Femur (tissue), 1 donor: ENCODE data around the gene TLE4.

Experiments
- DNase-seq: peaks from one replicate; pipeline ENCODE4 v3.0.0-alpha.2; 2017

The TLE4 gene

DNA sequence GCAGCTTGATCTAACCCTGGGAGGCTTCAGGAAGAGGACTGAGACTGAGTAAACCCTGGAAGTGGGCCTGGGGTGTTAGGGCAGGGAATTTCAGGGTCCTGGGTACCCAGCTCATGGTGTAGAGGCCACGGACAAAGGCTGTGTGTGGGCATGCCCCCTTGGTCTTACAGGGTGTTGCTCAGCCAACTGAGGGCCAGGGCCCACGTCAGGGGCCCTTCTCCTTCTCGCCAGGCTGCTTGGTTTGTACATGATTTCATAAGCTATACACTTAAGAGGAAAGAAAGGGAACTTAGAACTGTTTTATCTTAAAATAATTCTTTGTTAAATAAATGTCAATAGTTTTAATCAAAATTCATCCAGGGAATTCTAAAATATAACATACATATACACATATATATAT lies 95.4 kb downstream of the TLE4 start:
- DNase-seq, result no peak

DNA sequence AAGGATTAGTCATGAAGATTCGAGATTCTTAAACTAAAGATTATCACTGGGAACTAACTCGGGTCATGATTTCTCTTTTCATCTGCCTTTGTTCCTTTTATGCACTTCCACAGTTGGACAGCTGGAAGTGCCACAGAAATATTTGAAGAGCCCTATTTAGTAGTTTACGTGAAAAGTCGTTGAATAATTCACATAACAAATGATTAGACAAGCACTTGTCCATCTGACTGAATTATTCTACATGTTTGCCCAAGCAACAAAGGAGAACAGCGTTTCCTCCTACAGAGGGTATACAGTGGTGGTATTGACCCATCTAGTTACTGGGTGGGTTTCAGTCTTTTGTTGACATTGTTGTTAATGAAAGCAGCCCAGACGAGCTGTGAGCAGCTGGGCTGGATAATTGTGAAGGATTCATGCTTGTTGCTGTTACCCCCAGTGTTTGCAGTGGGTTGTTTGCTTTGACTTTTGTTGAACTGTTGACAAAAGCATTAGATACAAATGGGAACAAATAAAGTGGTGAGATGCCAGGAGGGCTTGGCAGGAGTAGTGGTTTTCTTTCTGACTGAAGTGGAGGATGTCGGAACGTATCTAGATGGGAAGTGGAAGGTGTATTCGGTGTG lies 96.2 kb downstream of the TLE4 start:
- no peak for DNase-seq

DNA sequence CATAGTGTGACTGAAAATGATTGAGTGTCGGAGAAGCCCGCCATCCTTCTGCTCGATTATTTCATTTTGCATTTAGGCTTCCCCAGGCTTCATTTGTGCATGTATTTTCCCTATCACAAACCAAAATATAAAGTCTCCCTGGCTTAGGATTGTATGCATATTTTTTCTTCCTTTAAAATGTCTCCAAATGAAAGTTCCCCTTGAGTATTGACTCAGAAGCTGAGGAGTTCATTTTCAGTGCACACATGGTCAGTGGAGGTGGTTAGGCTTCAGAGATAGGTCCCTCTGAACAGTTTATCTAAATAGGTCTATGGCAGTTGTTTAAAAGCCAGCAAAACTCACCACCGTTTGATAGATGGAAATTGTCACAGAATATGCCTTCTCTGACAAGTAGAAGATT lies 97.2 kb downstream of the TLE4 start:
- DNase-seq, result no peak

DNA sequence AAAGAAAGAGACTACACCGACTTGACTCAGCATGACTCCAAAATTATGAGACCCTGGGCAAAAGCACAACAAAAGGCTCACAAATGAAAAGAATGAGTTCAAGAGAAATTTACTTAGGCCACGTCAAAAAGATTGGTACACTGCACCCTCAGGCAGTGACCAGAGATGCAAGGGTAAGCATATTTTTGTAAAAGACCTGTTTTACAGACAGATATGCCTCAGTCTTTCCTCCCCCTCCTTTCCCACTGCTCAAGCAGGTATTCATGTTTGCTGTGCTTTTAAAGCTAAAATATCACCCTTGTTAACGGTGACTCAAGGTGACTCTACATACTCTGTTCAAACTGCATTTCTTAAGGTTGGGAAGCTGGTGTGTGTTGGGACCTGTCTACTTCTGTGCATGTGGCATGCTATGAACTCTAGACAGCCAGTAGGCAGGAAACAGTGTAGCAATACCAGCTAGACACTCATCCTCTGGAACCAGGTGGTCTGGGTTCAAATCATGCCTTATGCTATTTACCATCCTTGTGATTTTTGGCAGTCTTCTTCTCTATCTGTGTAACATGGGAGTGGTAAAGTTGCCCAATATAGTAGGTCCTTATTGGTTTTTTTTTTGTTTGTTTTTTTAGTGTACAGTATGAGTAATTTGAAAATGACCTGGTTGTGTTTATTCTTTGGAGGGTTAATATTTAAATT lies 98.7 kb downstream of the TLE4 start:
- no peak for DNase-seq

DNA sequence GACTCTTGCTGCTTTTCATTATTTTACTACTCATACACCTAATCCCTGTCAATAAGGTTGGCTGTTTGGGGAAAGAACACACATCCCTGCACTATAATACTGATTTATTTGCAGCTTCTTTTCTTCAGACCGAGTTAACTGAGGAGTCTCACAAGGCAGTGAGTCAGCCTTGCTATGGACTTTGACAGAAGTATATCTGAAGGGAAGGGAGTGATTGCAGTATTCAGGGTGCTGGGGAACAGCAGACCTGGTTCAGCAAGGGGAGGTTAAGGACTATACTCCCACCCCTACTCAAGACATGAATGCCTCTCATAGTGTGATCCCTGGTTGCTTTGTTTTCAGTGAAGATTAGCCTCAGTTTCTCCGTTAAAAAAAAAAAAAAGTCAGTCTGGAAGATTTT lies 99.8 kb downstream of the TLE4 start:
- DNase-seq, result no peak

DNA sequence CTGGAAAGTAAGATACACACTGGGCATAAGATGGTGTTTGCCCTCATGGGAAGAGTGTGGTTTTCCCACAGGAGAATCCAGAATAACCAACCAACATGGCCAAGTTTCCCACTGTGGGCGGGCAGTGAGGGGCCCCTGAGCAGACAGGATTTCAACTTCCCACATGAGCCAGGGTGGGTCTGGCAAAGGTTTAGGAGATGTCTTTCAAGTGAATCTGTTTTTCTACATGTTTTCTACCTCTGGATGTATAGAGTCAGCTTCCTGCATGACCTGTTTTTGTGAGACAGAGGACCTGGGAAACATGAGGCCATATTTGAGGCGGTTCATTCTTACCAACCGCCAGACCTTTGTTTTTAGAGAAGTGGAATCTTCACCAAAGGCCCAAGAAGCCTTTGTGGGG lies 100.5 kb downstream of the TLE4 start:
- no peak for DNase-seq

DNA sequence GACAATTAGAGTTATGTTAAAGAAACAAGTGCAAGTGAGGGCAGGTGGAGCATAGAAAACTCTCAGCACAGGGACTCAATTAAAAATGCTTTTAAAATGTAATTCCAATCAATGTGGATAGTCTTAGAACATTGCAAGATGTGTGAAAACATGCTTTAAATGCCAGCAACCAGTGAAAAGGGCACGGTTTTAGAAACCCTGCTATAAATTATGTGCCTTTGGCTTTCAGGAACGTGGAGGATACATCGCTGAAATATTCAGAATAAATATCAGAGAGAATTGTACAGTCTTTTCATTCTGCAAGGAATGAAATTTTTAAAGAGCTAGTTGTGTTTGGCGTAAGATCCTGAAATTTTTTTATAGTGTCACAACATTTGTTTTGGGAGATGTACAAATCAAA lies 101.1 kb downstream of the TLE4 start:
- no peak for DNase-seq

DNA sequence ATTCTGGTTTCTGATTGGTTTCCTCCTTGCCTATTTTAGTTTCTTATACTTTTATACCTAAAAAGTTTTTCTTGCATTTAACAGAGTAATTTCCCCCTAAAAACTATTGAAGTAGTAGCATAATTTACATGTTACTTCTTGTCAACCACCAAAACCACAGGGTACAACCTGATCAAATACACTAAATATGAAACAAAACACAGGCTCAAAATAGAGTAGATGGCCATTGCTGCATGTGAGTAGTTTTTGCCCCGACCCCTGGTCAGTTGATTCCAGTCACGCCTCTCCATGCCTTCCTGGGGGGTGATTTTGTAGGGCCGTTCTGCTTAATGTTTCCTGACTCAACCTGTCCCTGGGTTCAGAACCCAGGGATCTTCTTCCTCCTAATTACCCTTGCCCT lies 101.8 kb downstream of the TLE4 start:
- no peak for DNase-seq

DNA sequence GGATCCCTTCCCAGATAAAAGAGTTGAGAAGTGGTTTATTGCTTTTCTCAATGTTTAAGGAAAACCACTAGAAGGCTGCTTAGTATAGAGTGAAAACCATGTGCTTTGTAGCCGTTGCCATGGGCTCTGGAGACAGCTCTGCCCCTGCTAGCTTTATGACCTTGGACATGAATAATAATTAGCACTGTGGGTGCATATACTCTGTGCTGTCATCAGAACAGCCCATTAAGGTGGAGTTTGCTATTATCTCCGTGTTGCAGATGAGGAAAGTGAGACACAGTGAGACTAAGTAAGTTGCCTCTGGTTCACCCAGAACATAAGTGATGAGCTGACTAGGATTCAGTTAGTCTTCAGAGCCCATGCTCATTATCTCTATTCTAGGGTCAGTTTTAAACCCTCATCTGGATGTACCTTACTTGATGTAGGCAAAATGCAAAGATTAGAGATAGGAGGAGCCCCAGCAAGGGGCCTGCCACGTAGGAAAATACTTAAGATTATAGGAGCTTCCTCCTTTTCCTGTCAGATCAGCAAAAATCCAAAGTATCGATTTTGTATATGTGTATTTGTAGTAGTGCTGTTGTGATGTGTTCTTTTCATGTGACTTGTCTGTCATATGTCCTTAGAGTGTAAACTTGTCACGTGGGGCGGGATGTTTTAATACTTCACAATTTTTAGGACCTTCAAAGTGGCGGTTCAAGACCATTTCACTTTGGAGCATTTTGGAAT lies 102.5 kb downstream of the TLE4 start:
- DNase-seq, result no peak

DNA sequence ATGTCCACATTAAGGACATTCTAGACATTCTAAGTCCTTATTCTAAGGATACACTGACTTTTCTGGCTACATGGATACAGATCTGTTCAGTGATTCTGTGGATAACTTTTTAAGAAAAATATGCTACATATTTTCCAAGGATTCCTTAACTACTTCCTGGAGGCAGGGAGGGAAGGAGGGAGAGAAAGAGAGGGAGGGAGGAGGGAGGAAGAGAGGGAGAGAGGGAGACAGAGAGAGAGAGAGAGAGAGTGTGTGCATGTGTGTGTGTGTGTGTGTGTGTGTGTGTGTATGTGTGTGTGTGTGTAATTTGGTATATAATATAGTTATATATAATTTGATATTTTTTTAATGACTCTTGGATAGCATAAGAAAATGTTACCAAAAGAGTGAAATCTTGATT lies 109.8 kb downstream of the TLE4 start:
- DNase-seq, result no peak

DNA sequence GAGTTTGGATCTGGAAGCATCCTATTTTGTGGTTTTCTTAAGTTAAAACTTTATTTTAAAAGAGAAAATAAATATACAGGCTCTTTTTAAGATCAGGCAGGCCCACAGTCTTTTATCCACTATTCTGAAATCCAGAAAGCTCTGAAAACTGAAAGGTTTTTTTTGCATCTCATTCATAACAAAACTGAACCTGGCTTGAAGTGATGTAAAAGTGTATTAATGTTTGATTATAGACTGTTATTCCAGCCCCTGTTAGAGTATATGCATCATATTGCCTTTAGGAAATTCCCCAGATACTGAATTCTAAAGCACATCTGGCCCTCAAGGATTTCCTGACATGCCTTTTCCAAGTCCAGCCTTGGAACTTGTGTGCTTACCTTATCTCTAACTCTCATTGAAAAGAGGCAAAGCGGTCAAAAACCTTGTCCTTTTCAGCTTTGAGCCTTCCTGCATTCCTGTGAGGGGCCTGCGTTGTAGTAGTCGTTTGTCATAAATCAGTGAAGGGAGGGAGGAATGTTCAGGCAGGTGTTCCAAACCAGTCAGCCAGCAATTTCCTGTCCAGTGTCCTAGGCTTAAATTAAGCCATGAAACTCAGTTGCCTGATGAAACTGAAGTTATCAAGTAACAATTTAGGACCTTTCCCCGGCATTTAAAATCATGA lies 110.4 kb downstream of the TLE4 start:
- DNase-seq, result no peak

DNA sequence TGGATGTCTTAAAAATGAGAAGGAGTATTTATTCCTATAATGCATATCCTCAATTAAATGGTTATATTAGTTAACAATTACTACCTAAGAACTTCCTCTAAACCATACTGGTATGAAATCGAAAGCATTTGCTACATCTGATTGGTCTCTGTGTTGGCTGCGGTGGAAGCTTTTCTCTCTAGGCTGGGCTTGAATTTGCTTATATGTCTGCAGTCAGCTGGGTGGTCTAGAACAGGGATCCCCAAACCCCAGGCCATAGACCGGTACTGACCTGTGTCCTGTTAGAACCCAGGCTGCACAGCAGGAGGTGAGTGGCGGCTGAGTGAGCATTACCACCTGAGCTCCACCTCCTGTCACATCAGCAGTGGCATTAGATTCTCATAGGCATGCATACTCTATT lies 112.3 kb downstream of the TLE4 start:
- DNase-seq, result no peak

DNA sequence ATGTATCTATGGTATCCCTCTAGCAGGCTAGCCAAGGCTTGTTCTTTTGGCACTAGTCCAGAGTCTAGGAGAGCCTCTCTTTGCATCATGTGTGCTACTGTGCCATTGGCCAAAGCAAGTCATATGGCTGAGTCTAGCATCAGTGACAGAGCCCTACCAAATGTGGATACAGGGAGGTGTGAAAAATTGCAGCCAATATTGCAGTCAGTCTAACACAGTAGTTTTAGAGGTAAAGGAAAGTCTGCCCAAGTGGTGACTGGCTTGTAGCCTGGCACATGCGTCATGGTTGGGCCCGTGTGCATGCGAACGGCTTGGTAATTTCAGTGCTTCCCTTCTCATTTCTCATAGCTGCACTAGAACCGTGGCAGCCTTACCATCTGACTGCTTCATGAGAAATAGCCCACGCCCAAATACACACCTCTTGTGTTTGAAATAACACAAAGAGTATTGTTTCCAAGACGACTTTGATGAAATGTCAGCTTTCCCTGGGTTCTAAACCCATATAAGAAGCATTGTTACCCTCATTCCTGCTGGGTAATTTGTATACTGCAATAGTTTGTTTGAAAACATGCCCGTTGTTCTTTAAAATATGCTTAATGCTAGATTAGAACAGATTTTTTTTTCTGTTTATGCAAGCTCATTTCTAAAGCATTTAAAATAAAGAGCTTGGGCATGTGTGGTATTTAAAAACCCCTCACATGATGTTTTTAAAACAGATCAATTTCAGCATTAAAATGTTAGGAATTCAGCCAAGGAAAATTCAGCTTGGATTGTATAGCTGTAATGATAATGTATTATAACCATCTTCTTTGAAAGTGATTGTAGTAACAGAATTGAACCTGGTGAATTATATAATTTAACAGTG lies 113.2 kb downstream of the TLE4 start:
- no peak for DNase-seq

DNA sequence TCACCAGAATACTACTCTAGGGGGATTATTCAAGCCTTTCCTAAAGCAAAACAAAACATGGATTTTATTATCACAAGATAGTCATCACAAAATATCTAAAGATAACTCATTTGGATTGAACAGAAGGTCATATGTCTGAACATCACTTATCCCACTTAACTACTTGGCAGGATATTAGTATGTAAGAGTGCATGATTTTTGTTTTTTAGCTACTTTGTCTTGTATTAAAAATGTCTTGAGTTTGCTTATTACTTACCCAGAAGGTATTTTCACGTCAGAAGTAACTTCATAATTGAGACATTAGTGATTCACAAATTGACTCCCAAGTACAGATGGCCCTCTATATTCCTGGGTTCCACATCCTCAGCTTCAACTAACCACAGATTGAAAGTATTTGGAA lies 113.8 kb downstream of the TLE4 start:
- DNase-seq, result no peak

DNA sequence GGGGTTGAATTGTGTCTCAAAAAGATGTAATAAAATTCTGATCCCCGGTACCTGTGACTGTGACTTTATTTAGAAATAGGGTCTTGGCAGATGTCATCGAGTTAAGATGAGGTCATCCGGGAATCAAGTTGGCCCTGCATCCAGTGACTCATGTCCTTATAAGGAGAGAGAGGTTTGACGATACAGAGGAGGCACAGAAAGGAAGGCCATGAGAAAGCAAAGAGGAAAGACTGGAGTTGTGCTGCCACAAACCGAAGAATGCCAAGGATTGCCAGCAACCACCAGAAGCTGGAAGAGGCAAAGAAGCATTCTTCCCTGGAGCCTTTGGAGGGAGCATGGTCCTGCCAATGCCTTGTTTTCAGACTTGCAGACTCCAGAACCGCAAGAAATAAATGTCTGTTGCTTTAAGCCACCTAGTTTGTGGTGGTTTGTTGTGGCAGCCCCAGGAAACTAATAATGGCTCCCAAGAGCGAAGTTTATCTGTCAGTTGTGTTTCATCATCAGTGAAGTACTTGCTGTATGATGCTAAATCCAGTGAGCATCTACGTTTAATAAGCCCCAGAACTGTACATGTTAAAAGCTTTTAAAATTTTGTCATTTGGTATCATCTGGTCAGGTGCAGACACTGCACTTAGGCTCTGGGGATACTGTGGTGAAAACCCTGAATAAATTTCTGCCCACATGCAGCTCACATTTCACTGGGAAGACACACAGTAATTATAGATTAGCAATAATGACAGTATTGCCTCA lies 114.8 kb downstream of the TLE4 start:
- DNase-seq, result peak; percentile 76

DNA sequence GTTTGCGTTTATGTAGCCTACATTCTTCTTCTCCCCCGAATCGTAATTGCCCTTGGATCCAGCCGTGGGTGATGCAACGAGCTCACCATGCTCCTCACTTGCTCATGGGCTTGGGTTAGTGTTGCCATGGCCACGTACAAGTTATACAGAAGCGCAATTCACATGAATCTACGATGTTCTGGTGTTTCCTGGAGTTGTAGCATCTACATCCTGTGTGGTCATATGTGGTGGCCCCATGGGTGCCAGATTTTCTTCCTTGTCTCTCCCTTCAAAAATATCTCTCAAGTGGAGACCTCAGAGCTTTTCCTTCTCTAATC lies 115.3 kb downstream of the TLE4 start:
- DNase-seq, result peak; percentile 65

DNA sequence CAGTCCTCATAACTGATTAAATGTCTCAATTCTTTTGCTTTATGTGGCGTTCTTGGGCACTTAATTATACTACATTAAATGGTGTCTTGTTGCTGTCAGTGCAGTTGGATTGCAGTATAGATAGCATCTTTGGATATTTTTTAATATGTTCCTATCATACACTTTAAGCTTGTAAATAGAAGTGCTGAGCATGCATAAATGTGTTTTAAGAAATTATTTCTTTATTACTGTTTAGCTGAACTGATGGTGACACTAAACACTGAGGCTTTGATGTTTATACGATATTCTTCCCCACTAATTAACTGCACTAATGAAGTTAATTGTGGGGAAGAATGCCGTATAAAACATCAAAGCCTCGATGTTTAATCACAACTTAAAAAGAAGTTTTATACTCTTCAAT lies 116.6 kb downstream of the TLE4 start:
- DNase-seq, result no peak

DNA sequence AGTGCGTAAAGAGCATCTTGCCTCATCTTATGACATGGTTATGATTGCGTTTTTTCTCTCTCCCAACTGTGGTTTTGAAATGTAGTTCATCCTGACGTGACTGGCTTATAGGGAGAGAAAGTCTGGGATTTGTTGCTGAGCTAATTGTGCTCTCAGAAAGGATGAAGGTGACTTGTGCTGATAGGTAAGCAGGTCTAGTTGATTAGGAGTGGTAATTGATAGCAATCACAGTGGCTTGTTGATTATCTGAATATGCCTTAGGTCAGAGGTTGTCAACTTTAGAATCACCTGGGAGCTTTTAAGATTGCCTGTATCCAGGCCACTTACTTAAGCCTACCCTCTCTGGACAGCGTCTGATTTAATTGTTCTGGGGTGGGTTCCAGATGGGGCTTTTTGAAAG lies 117.8 kb downstream of the TLE4 start:
- no peak for DNase-seq

DNA sequence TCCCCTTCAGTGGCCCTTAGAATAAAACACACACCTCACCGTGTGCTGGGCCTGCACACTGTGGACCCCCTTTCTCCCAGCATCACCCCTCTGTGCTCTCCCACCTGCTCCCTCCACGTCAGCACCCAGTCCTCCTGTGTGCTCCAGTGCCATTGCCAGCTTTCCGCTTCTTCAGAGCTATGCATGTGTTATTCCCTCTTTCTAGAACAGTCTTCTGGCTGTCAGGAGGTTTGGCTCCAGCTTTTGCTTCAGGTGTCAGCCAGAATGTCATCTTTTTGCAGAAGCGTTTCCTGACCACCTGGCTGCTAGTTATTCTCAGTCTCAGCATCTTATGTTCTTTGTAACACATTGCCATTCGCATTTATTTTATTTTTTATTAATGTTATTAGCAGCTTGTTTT lies 119.7 kb downstream of the TLE4 start:
- no peak for DNase-seq

DNA sequence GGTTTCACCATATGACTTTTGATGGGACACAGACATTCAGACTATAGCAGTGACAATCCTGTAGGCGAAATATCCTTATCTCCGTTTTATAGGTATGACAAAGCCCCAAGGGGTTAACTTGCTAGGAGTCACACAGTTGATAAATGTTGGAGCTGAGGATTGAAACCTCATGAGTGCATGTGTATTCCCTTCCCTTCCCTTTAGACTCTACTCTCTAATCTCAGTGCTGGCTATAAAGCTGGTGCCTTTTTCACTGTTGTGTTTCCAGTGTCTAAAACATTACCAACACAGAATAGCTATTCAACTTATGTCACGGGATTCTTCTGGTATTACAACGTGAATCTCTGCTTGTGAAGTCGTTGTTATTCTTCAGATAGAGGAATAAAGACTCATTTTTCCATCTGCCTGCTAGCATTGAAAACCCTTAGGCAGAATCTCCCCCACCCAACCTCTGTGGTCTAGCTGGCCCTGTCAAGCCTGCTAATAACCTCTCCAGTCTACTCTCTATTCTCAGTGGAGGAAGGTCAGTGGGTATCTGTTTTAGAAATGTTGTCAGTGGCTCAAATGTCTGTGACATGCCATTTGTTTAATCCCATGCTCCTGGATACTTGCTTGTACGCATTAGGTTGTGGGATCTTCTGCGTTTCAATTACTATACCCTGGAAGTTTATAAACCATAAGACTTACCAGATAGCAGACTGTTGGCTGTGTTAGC lies 121.2 kb downstream of the TLE4 start:
- no peak for DNase-seq

DNA sequence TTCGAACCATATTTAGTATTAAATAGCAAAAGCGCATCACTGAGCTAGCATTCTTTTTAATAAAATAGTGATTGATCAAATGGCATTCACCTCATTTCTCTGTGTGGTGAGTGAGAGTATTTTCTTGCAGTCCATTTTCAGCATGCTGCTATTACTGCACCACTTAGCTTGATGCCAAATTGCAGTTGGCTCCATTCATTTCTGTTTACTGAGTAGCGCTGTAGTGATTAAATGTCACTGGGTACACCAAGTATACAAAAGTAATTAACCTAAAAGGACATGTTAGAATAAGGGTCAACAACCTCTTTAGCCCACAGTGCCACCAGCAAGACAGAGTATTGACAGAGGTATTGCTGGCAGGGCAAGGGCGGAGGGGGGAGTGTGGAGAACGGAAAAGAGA lies 122.0 kb downstream of the TLE4 start:
- DNase-seq, result no peak

DNA sequence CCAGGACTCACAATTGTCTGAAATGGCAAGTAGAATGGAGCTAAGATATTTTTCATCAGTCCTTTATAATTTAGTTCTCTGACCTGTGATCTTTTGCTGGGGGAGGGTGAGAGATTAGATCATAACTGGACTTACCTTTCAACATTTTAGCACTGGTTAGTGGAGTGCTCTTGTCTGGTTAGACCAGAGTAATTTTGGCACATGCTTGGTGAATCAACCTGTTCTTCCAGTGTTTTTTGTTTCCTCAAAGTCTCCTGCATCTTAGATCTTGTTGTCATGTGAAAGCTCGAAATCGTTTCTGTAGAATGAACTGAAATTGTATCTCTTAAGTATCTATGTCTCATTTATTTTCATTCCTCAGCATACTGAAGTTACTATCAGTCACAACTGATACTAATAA lies 122.4 kb downstream of the TLE4 start:
- no peak for DNase-seq
